GM21381 (cell line): ENCODE data around the gene CLASRP.
A peak's percentile ranks its signal among the peaks of the same experiment; 100 is the strongest.

Experiments
- ATAC-seq: cut with Tn5 transposase; IDR thresholded peaks from one replicate; pipeline ENCODE4 v1.9.1; 2021; ENCODE audit warnings: mild to moderate bottlenecking, moderate library complexity; ENCODE audit not compliant: unreplicated experiment

Gene CLASRP

GRCh38 chr19:45079063-45079910, 40.4 kb downstream of the CLASRP start, which contains the start of gene GEMIN7:
GEMIN7 (plus strand) TSS chr19:45079260; CDS start chr19:45090115, 10,855 bp downstream.
- ATAC-seq = peak; percentile 29

- ATAC-seq = no peak
These were observed 41.1 kb downstream of the CLASRP start for GRCh38 chr19:45079911-45080370.

GRCh38 chr19:45082170-45082569, 43.3 kb downstream of the CLASRP start:
- no peak for ATAC-seq

GRCh38 chr19:45086480-45086879, 47.6 kb downstream of the CLASRP start:
- ATAC-seq = no peak

GRCh38 chr19:45087531-45087930, 48.7 kb downstream of the CLASRP start:
- ATAC-seq = no peak

- ATAC-seq = no peak
These were observed 51.2 kb downstream of the CLASRP start for GRCh38 chr19:45090034-45090433.

- no peak for ATAC-seq
These were observed 51.8 kb downstream of the CLASRP start for GRCh38 chr19:45090606-45091005.

- peak; percentile 53 for ATAC-seq
These were observed 52.4 kb downstream of the CLASRP start for GRCh38 chr19:45091031-45091923.

- ATAC-seq = peak; percentile 68
These were observed 54.2 kb downstream of the CLASRP start, which contains the start of gene PPP1R37 for GRCh38 chr19:45092747-45093678. PPP1R37 (plus strand) TSS chr19:45093179; CDS start chr19:45093326, 147 bp downstream.

GRCh38 chr19:45094137-45094536, 55.3 kb downstream of the CLASRP start:
- no peak for ATAC-seq

- ATAC-seq = no peak
These were observed 55.9 kb downstream of the CLASRP start for GRCh38 chr19:45094707-45095106.

- ATAC-seq = no peak
These were observed 56.9 kb downstream of the CLASRP start for GRCh38 chr19:45095496-45096413.

- ATAC-seq = no peak
These were observed 57.9 kb downstream of the CLASRP start for GRCh38 chr19:45096700-45097099.

GRCh38 chr19:45097450-45097775, 58.6 kb downstream of the CLASRP start:
- no peak for ATAC-seq

- ATAC-seq = no peak
These were observed 59.1 kb downstream of the CLASRP start for GRCh38 chr19:45097776-45098520.

GRCh38 chr19:45098521-45099466, 59.9 kb downstream of the CLASRP start:
- no peak for ATAC-seq

GRCh38 chr19:45099467-45100191, 60.8 kb downstream of the CLASRP start:
- ATAC-seq = no peak
